Amygdala (tissue), 56 donors: ENCODE data around the gene MTHFD2L.
"Not testable (repeated sequence)": the region's sequence is repeated elsewhere in the genome, so short reads cannot be mapped to it uniquely, and the experiment has no call there.

ENCODE experiments used
- DNase-seq, 56 donors: peaks; one replicate each; lab custom pipeline; 2025; lab: John Stamatoyannopoulos, UW

Gene MTHFD2L

GRCh38 chr4:74325886-74326285 is 168.0 kb downstream of the MTHFD2L start:
- no peak for DNase-seq

GRCh38 chr4:74327762-74328161 is 169.8 kb downstream of the MTHFD2L start:
- DNase-seq: no peak

GRCh38 chr4:74328501-74328900 is 170.6 kb downstream of the MTHFD2L start:
- no peak for DNase-seq

GRCh38 chr4:74329307-74329706 is 171.4 kb downstream of the MTHFD2L start:
- DNase-seq: no peak

GRCh38 chr4:74330295-74330750 is 172.4 kb downstream of the MTHFD2L start:
- DNase-seq: no peak

GRCh38 chr4:74331252-74331651 is 173.3 kb downstream of the MTHFD2L start:
- DNase-seq: no peak

GRCh38 chr4:74331944-74332343 is 174.0 kb downstream of the MTHFD2L start:
- no peak for DNase-seq

GRCh38 chr4:74334636-74335035 is 176.7 kb downstream of the MTHFD2L start:
- DNase-seq: no peak

- no peak for DNase-seq
Measured at GRCh38 chr4:74335341-74336021, 177.6 kb downstream of the MTHFD2L start.

GRCh38 chr4:74338792-74339333 is 180.9 kb downstream of the MTHFD2L start:
- no peak for DNase-seq

GRCh38 chr4:74339501-74339900 is 181.6 kb downstream of the MTHFD2L start:
- no peak for DNase-seq

- not testable (repeated sequence) for DNase-seq
Measured at GRCh38 chr4:74340421-74340820, 182.5 kb downstream of the MTHFD2L start.

GRCh38 chr4:74344031-74344430 is 186.1 kb downstream of the MTHFD2L start:
- DNase-seq: no peak
